CD14-positive monocyte (primary cell): Measurements from ENCODE around the gene PDE7B. TPM values are rescaled to one million over a fixed set of nuclear protein-coding genes. Genes with fewer than 3 reads are reported as not detected.

Source experiments
- DNase-seq, 3 donors: peaks; one replicate each; pipeline ENCODE4 v3.0.0-alpha.2; 2011 to 2022
- H2AFZ ChIP-seq: 2 replicates; pipeline ENCODE4 v1.6.0; 2012; ENCODE audit warnings: mild to moderate bottlenecking, low read depth, low read length, inconsistent platforms; ENCODE audit not compliant: insufficient read depth, poor library complexity, severe bottlenecking
- H3K27ac ChIP-seq, 2 donors: 1 replicate in 1 of 2; 2 replicates in 1 of 2; pipeline ENCODE4 v1.5.1; 2012 to 2013; ENCODE audit warnings: low read length in 2 of 2, control low read depth in 1 of 2, inconsistent platforms in 1 of 2, low read depth in 1 of 2, mild to moderate bottlenecking in 1 of 2
- H3K27me3 ChIP-seq, 2 donors: one replicate each; pipeline versions ENCODE4 v1.6.0 to v1.6.1; 2011 to 2013; ENCODE audit warnings: low read length in 2 of 2; ENCODE audit not compliant: control insufficient read depth in 2 of 2, insufficient read depth in 2 of 2
- H3K36me3 ChIP-seq, 2 donors: replicated peaks in 1 of 2; 1 replicate in 1 of 2; 2 replicates in 1 of 2; pipeline versions ENCODE4 v1.5.1 to v1.6.1; 2012 to 2013; ENCODE audit warnings: low read length in 2 of 2, control low read depth in 1 of 2, inconsistent platforms in 1 of 2, mild to moderate bottlenecking in 1 of 2; ENCODE audit not compliant: insufficient read depth in 2 of 2, control insufficient read depth in 1 of 2
- H3K4me1 ChIP-seq, 2 donors: 1 replicate in 1 of 2; 2 replicates in 1 of 2; pipeline versions ENCODE4 v1.5.1 to v1.6.1; 2012 to 2013; ENCODE audit warnings: low read length in 2 of 2, control low read depth in 1 of 2, inconsistent platforms in 1 of 2, mild to moderate bottlenecking in 1 of 2, moderate library complexity in 1 of 2; ENCODE audit not compliant: insufficient read depth in 2 of 2, control insufficient read depth in 1 of 2
- H3K4me2 ChIP-seq: replicated peaks from 2 replicates; pipeline ENCODE3; 2012; ENCODE audit warnings: low read length, moderate library complexity, mild to moderate bottlenecking; ENCODE audit not compliant: poor library complexity, severe bottlenecking; ENCODE audit errors: extremely low read depth
- H3K4me3 ChIP-seq, 3 experiments: fragments of 200-600 bp in 1 of 3; sonication (generic) in 1 of 3; replicated peaks in 1 of 3; 1 replicate in 2 of 3; 2 replicates in 1 of 3; pipeline ENCODE4 v1.5.1; 2011 to 2013; ENCODE audit warnings: low read length in 3 of 3, mild to moderate bottlenecking in 3 of 3, control low read depth in 2 of 3, low read depth in 2 of 3, inconsistent platforms in 1 of 3, moderate library complexity in 1 of 3
- H3K79me2 ChIP-seq: 2 replicates; pipeline ENCODE4 v1.6.0; 2012; ENCODE audit warnings: mild to moderate bottlenecking, control low read depth, inconsistent platforms, low read length, moderate library complexity; ENCODE audit not compliant: insufficient read depth
- H3K9ac ChIP-seq: 2 replicates; pipeline ENCODE4 v1.6.0; 2017; ENCODE audit warnings: low read length, mild to moderate bottlenecking; ENCODE audit not compliant: insufficient read depth, poor library complexity, severe bottlenecking
- H3K9me3 ChIP-seq, 2 donors: replicated peaks in 1 of 2; 1 replicate in 1 of 2; 2 replicates in 1 of 2; pipeline versions ENCODE4 v1.5.1 to v1.6.1; 2012 to 2013; ENCODE audit warnings: low read length in 2 of 2, control low read depth in 1 of 2; ENCODE audit not compliant: control insufficient read depth in 1 of 2, insufficient read depth in 1 of 2
- H4K20me1 ChIP-seq: 2 replicates; pipeline ENCODE4 v1.6.0; 2012; ENCODE audit warnings: mild to moderate bottlenecking, low read length, control low read depth, moderate library complexity; ENCODE audit not compliant: insufficient read depth
- H3K27ac Mint-ChIP-seq, 7 donors: one replicate each; pipeline ENCODE4 v1.8.0; 2020; ENCODE audit warnings: mild to moderate bottlenecking in 7 of 7, mixed read lengths in 7 of 7, moderate library complexity in 6 of 7, inconsistent platforms in 2 of 7
- H3K27me3 Mint-ChIP-seq, 3 donors: one replicate each; pipeline ENCODE4 v1.8.0; 2021 to 2022; ENCODE audit warnings: low read depth in 3 of 3, mild to moderate bottlenecking in 3 of 3, mixed read lengths in 3 of 3, moderate library complexity in 3 of 3, inconsistent platforms in 1 of 3
- H3K36me3 Mint-ChIP-seq, 2 donors: one replicate each; pipeline ENCODE4 v1.8.0; 2020; ENCODE audit warnings: mixed read lengths in 2 of 2, inconsistent platforms in 1 of 2, mild to moderate bottlenecking in 1 of 2
- H3K4me1 Mint-ChIP-seq: one replicate; pipeline ENCODE4 v1.8.0; 2020; ENCODE audit warnings: mild to moderate bottlenecking, mixed read lengths
- H3K4me3 Mint-ChIP-seq, 2 donors: one replicate each; pipeline ENCODE4 v1.8.0; 2020; ENCODE audit warnings: mild to moderate bottlenecking in 2 of 2, mixed read lengths in 2 of 2, moderate library complexity in 1 of 2
- H3K9me3 Mint-ChIP-seq, 7 donors: one replicate each; pipeline ENCODE4 v1.8.0; 2020 to 2022; ENCODE audit warnings: mixed read lengths in 7 of 7, mild to moderate bottlenecking in 6 of 7, moderate library complexity in 6 of 7, inconsistent platforms in 2 of 7
- CTCF ChIP-seq: fragments of 200-600 bp; IDR thresholded peaks from one replicate; pipeline ENCODE4 v1.8.0; 2022; ENCODE audit warnings: antibody characterized with exemption, mild to moderate bottlenecking
- whole genome bisulfite sequencing: methylation state at CpG from one replicate; pipeline ENCODE4 v1.1.5; 2013; ENCODE audit warnings: missing lambda C conversion rate; ENCODE audit not compliant: insufficient coverage; 5-methylcytosine and 5-hydroxymethylcytosine counted together
- intact Hi-C, 2 donors: fragments of 100-400 bp; cut with micrococcal nuclease; formaldehyde crosslinking; loops; one replicate each; pipeline versions ENCODE4 v1.15.0 to v1.15.1; 2023
- polyA plus RNA-seq, 3 donors: library from polyadenylated mRNA; depleted of rRNA in 1 of 3; unstranded in 2 of 3; stranded (reverse) in 1 of 3; fragments of 300-500 nt in 2 of 3; fragments of >200 nt in 1 of 3; fragmentation: Illumina TruSeq in 2 of 3; gene quantifications; 1 replicate in 2 of 3; 2 replicates in 1 of 3; pipeline ENCODE4 v1.2.3, GENCODE V29; 2012 to 2021

PDE7B gene
- polyA plus RNA-seq, 3 donors, result 0.37 to 1.1 (median 0.89) TPM

GRCh38 chr6:135830452-135830881 is 21.0 kb upstream of the PDE7B start:
- peaks cover 6 to 17% (median 9%) of the 10 kb centered on the region in 3 donors for H3K27me3 Mint-ChIP-seq
- Histone ChIP-seq H3K36me3 (no peaks in the 10 kb centered on the region), H3K9me3 (no peaks in the 10 kb centered on the region), H3K4me3 (no peak overlapping the region), H2AFZ (no peak overlapping the region), H3K9ac (no peak overlapping the region), H3K27me3 (peaks cover 2 to 3% of the 10 kb centered on the region in 2 donors), H4K20me1 (no peaks in the 10 kb centered on the region), H3K27ac (no peak overlapping the region), H3K79me2 (no peaks in the 10 kb centered on the region), H3K4me2 (no peak overlapping the region), H3K4me1 (no peaks in the 10 kb centered on the region)
- no peak overlapping the region for H3K4me3 Mint-ChIP-seq
- H3K4me1 Mint-ChIP-seq, result no peaks in the 10 kb centered on the region
- no peak for TF ChIP-seq CTCF
- intact Hi-C loops, result no loop called here
- no peak overlapping the region for H3K27ac Mint-ChIP-seq
- DNase-seq, result no peak
- H3K9me3 Mint-ChIP-seq, result peaks cover 0 to 3% (median 0%) of the 10 kb centered on the region in 7 donors
- WGBS, result 100% methylated on average over 2 of the region's 5 CpGs
- no peaks in the 10 kb centered on the region for H3K36me3 Mint-ChIP-seq

- Histone ChIP-seq H3K9ac (no peak overlapping the region), H3K4me2 (no peak overlapping the region), H3K27me3 (peaks cover 2 to 3% of the 10 kb centered on the region in 2 donors), H3K27ac (no peak overlapping the region), H3K4me3 (no peak overlapping the region), H3K79me2 (no peaks in the 10 kb centered on the region), H2AFZ (no peak overlapping the region), H3K36me3 (no peaks in the 10 kb centered on the region), H4K20me1 (no peaks in the 10 kb centered on the region), H3K9me3 (no peaks in the 10 kb centered on the region), H3K4me1 (no peaks in the 10 kb centered on the region)
- Mint-ChIP-seq H3K4me3 (no peak overlapping the region), H3K36me3 (no peaks in the 10 kb centered on the region), H3K4me1 (no peaks in the 10 kb centered on the region), H3K27ac (no peak overlapping the region), H3K27me3 (peaks cover 6 to 15% (median 12%) of the 10 kb centered on the region in 3 donors), H3K9me3 (peaks cover 0 to 3% (median 0%) of the 10 kb centered on the region in 7 donors)
- no peak for DNase-seq
- TF ChIP-seq CTCF, result no peak
- WGBS, result 100% methylated on average over 2 of the region's 3 CpGs
- intact Hi-C loops, result no loop called here
Measured at GRCh38 chr6:135831016-135831415, 20.5 kb upstream of the PDE7B start.
